ENCODE results near the gene ADGRG1. TPM values are rescaled to one million over a fixed set of nuclear protein-coding genes. Genes with fewer than 3 reads are reported as not detected.

ADGRG1 gene
- total and polyA plus RNA-seq, 2 donors (not counting 1 experiment from before 2014, with no cell fraction given) = 1.6 to 1.8 TPM

DNA sequence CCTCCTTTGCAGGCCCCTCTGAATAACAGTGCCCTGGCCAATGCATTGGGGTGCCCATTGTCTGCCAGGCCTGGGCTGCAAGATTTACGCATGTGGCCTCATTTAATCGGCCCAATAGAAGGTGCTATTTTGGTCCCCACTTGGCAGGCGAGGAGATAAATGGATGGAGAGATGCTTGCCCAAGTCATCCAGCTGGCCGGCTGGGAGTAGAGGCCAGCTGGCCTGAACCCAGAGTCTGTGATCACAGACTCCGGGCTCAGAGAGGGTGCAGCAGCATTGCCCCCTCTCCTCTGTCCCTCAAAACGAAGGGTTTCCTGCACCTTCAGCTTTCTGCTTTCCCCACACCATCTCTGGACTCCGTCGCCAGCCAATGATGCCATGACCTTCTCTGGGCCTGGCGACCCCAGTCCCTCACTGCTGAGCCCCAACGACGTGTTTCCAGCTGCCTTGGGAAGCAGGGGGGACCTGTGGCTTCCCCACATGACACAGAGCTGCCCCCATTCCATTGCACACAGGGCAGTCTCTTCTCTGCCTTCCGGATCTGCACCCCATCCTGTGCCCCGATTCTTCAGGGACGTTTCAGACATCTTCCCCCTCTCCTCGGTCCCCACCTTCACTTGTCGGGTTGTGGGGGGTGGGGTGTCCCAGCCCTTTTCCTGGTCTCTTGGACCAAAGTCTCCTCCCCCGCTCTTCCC, 3.5 kb upstream of the ADGRG1 start:
- Histone ChIP-seq H3K36me3 (ENCODE audit: control insufficient read depth, insufficient read depth, low read length) (no peaks in the 10 kb centered on the region), H3K9ac (ENCODE audit: insufficient read depth, low read length) (no peak overlapping the region), H3K79me2 (ENCODE audit: control insufficient read depth, insufficient read depth, low read length) (peaks cover 3% of the 10 kb centered on the region), H3K4me1 (ENCODE audit: control insufficient read depth, extremely low read depth, insufficient read depth, low read length) (peaks cover 23% of the 10 kb centered on the region), H3K4me2 (ENCODE audit: extremely low read depth, insufficient read depth, low read length) (no peak overlapping the region), H2AFZ (ENCODE audit: low read length) (no peak overlapping the region), H3K27me3 (ENCODE audit: control insufficient read depth, insufficient read depth, low read length) (no peaks in the 10 kb centered on the region), H4K20me1 (ENCODE audit: control insufficient read depth, extremely low read depth, insufficient read depth, low read length) (no peaks in the 10 kb centered on the region), H3K27ac (ENCODE audit: insufficient read depth, low read length) (no peak overlapping the region), H3K4me3 (replicated peaks in 1 of 4; ENCODE audit: control extremely low read depth in 1 of 4, insufficient read depth in 1 of 4, low read depth in 3 of 4, low read length in 4 of 4) (no peak overlapping the region), H3K9me3 (ENCODE audit: control insufficient read depth, insufficient read depth, low read depth, low read length) (no peaks in the 10 kb centered on the region)
- peak; percentile 33 to 43 for DNase-seq (ENCODE audit: low read depth in 2 of 2)
- TF ChIP-seq CTCF (conservative IDR thresholded peaks at IDR 0.05 in 1 of 2, IDR thresholded peaks at IDR 0.05 in 1 of 2; ENCODE audit: low read depth in 1 of 2, low read length in 2 of 2) (no peak), EZH2 (IDR thresholded peaks at IDR 0.05; ENCODE audit: low read length, missing control alignments) (no peak)

- no peak overlapping the region for H3K4me3 ChIP-seq (replicated peaks in 1 of 4; ENCODE audit: control extremely low read depth in 1 of 4, insufficient read depth in 1 of 4, low read depth in 3 of 4, low read length in 4 of 4)
These were observed 1.8 kb upstream of the ADGRG1 start for GRCh38 chr16:57626420-57627170.

More at GRCh38 chr16:57626420-57627170, 1.8 kb upstream of the ADGRG1 start:
- H3K4me1 ChIP-seq (ENCODE audit: control insufficient read depth, extremely low read depth, insufficient read depth, low read length) = peaks cover 25% of the 10 kb centered on the region
- no peak overlapping the region for H3K27ac ChIP-seq (ENCODE audit: insufficient read depth, low read length)
- no peaks in the 10 kb centered on the region for H4K20me1 ChIP-seq (ENCODE audit: control insufficient read depth, extremely low read depth, insufficient read depth, low read length)
- no peaks in the 10 kb centered on the region for H3K36me3 ChIP-seq (ENCODE audit: control insufficient read depth, insufficient read depth, low read length)
- H3K79me2 ChIP-seq (ENCODE audit: control insufficient read depth, insufficient read depth, low read length) = peaks cover 3% of the 10 kb centered on the region
- H3K9ac ChIP-seq (ENCODE audit: insufficient read depth, low read length) = no peak overlapping the region
- no peak overlapping the region for H2AFZ ChIP-seq (ENCODE audit: low read length)
- H3K9me3 ChIP-seq (ENCODE audit: control insufficient read depth, insufficient read depth, low read depth, low read length) = no peaks in the 10 kb centered on the region
- TF ChIP-seq EZH2 (IDR thresholded peaks at IDR 0.05; ENCODE audit: low read length, missing control alignments) = no peak
- TF ChIP-seq CTCF (conservative IDR thresholded peaks at IDR 0.05 in 1 of 2, IDR thresholded peaks at IDR 0.05 in 1 of 2; ENCODE audit: low read depth in 1 of 2, low read length in 2 of 2) = no peak
- no peak for DNase-seq (ENCODE audit: low read depth in 2 of 2)
- H3K27me3 ChIP-seq (ENCODE audit: control insufficient read depth, insufficient read depth, low read length) = no peaks in the 10 kb centered on the region
- H3K4me2 ChIP-seq (ENCODE audit: extremely low read depth, insufficient read depth, low read length) = no peak overlapping the region
